NCI-H187 (cell line): Measurements from ENCODE around the gene SPECC1.

Experiments
- DNase-seq, 2 experiments: peaks; one replicate each; lab custom pipeline; 2025; lab: John Stamatoyannopoulos, UW

SPECC1 gene

DNA sequence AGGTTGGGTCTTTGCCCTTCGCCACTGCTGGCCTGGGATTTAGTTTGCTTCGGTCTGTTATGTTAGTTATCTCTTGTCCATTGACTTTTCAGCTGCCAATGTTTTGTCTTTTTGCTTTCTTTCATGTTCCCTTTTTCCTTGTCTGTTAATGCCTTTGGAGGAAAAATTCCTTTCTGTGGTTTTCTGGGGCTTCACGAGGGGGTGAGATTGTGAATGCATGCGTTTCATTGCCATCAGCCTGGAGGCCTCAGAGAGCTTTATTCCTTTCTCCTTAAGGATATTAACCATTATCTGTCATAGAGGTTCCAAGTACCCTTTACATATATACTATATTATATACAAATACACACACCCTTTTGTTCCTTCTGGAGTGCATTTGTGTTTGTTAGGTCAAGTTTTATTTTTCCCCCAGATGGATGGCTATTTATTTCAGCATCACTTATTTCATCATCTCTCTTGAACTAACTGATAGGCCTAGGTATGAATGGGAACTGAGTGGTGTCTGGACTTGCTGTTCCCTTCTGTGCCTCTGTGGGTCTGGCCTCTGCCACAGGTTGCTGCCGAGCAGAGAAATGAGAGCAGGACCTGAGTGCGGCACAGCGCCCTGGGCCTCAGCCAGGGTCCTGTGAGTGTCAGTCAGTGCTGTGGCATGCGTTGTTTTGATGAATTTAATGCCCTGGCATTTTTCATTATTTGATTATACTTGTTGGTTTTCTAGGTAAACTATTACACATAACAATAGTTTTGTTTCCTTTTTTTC is 264.8 kb downstream of the SPECC1 start:
- DNase-seq, result no peak

DNA sequence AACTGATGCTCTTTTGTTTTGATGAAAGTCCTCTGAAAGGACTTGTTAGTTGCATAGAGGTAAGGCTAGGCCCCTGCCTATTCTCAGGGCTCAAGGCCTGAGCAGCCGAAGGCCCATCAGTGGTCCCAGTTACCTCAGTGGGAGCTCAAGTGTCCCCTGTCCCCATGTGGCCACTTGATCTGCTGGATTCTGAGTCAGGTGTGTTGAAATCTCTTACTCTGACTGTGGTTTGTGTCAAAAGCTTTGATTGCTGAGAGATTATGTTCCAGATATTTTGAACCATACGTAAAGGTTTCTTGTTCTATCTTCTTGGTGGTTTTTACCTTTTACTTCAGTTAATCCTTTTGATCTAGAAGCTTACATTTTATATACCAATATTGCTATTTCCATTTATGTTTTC is 266.5 kb downstream of the SPECC1 start:
- no peak for DNase-seq

DNA sequence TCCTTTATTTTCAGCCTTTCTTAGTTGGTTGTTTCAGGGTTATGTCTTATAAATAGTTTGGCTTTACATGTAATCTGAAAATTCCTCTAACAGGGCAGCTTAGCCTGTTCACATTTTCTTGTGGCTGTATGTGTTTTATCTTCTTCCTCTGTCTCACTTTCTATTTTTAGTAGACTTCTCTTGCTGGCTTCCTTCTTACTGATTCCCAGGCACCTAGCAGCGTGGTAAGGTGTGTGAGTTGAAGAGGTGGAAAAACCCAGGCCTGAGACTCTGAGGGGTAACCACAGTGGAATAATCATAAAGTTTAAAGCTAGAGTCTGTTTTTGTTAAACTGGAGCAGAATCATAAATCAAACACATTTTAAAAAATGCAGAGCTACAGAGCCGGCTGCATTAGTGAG is 267.3 kb downstream of the SPECC1 start:
- no peak for DNase-seq

DNA sequence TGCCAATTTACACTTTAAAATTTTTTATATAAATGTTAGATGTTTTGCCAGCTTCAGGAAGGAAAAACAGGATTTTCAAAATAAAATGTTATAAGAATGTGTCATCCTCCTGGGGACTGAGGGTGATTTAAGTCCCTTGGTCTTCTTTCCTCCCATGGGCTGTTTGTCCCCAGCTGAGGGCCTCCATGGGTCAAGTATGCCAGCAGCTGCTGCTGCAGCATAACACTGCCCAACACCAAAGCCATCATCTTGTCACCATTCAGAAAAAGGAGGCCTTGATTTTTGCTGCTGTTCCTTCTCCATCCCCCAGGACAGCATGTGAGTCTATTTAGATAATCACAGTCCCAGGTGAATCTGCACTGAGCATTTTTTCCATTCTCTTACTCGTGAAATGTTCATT is 269.6 kb downstream of the SPECC1 start:
- DNase-seq, result no peak

DNA sequence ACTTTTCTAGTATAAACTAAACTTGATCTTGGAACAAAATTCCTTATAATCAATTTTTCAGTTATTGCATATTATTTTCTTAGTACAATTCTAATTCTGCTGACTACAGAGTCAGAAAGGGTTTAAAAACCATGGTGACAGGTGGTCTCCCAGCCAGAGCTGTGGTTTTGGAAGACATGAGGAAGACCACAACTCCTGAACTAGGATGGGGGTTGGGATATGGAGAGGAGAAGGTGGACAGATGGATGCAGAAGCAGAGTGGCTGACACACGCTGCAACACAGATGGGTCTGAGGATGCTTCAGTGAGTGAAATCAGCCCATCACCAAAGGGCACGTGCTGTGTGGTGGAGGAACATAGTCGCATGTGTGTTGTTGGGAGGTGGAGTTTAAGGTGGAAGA is 270.5 kb downstream of the SPECC1 start:
- no peak for DNase-seq

DNA sequence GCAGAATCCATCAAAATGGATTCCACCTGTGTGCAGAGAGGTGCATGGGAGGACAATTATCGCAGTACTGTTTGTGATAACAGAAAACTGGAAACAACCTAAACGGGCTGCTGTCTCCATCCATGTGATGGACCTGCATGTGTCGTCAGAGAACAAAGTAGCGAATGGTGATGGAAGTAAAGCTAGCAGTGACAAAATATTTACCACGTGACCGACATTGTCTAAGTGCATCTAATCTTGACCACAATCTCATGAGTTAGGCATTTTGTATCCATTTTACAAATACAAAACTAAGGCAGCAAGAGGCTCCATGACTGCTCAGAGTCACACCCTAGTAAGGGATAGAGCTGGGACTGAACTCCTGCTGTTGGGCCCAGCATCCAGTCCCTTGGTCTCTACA is 270.9 kb downstream of the SPECC1 start:
- no peak for DNase-seq

DNA sequence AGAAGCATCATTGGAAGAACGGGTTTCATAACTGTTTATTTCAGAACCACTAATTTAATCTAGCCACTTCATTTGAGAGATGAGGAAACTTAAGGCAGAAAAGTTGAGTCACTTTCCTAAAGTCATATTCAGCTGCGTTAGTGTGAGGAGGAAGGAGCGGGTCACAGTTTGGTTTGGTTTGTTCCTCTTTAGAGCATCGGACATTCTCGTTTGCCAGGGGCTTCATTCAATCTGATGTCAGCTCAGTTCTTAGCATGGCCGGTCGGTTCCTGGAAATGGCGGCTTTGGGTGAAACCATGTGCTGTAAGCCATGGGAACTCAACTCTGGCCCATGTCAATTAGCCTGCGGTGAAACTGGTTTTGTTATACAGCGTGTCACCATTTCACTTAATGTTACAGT is 271.7 kb downstream of the SPECC1 start:
- no peak for DNase-seq

DNA sequence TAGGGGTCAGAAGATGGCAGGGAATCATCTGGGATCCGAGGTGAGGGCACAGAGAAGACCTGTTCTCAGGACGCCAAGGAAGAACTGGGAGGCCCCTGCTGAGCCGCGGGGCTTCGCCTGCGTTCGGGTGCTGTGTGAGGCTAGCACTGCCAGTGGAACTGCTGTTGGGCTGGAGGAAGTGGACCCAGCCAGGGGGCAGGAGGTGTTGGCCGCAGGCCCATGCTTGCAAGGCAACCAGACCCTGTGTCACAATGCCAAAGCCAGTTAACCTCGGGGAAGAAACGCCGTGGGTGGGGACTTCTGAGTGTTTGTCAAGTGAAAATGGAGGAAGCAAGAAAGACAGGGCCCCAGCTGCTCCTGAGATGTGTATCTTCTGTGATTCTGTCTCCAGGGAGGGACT is 272.7 kb downstream of the SPECC1 start:
- DNase-seq, result no peak

DNA sequence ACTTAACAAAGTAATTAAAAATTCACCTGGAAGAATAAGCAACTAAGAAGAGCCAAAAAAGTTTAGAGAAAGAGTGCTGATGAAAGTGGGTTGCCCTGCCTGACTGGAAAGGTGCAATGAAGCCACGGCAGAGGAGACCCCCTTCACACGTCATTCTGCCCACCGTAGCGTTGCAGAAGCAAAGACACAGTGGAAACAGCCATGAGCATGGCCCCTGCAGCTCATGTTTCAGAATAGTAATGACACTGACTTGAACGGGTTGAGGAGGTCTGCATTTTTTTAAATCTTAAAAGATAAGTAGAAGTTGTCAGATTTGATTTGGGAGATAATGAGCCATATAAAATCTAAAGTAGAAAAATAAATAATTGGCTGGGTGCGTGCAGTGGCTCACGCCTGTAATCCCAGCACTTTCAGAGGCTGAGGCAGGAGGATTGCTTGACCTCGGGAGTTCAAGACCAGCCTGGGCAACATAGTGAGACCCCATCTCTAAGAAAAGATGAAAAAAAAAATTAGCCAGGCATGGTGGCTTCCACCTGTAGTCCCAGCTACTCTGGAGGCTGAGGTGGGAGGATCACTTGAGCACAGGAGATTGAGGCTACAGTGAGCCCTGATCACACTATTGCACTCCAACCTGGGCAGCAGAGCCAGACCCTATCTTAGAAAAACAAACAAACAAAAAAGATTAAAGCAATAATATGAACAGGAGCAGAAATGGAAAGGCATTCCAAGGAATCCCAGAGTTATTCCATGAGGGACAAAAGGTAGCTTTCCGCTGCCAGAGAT is 273.6 kb downstream of the SPECC1 start:
- DNase-seq, result no peak

DNA sequence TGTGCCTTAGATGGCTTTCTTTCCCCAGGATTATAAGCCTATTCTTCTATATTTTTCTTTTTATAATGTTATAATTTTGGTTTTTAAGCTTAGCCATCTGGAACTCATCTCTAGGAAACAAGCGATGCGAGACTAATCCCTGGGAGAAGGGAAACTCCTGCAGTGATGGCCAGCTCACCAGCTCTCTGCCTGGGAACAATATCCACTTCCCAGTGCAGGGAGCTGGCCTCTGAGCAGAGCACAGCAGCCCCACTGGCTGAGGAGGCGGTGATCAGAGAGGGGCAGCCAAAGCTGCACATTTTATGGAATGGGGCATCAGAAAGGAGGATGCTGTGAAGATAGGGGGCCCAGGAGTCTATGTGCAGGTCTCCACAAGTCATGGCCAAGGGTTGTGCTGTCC is 274.9 kb downstream of the SPECC1 start:
- no peak for DNase-seq

DNA sequence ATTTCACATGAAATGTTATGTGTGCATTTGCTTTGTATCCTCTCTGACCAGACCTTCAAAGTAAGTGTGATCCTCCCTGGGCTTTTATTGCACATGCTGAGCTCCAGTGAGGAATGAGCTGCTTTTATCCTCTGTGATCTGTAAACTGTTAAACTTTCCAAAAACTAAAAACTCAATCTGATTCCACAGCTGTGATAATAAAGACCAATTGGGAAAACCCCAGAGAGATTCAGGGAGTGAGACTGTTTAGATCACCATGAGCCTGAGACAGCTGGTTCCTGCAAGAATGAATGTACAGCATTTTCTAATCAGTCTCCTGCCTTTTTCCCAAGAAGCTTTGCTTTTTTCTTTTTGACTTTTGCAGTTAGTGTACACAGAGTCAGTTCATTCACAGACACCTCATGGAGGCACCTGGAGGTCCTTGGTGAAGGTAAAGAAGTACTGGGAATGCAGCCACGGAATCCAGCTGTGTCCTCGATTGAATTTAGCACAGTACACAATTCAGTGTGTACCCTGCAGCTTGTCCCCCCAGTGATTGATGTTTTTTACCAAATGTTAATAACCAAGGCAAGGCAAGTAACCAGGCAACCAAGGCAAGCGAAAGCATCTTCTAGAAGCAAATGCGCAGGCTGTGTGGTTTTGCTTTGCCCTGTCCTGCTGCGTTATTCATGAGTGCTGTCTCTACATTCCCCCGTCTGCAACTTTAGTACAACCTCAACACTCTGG is 275.6 kb downstream of the SPECC1 start:
- no peak for DNase-seq

DNA sequence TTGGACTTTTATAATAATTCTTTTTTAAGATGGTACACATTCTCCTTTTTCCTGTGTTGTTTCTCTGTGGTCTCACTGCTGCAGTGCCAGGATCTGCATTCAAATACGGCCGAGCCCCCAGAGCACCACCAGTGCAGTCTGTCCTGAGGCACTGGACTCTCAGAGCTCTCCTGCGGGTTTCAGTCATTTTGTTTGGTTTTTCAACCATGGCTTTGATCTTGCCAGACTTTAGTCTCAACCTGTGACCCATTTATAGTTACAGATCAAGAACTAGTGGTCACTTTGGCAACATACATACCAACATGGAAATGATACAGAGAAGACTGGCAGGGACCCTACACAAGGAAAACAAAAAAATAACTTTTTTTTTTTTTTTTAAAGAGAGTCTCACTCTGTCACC is 280.8 kb downstream of the SPECC1 start:
- DNase-seq, result no peak

DNA sequence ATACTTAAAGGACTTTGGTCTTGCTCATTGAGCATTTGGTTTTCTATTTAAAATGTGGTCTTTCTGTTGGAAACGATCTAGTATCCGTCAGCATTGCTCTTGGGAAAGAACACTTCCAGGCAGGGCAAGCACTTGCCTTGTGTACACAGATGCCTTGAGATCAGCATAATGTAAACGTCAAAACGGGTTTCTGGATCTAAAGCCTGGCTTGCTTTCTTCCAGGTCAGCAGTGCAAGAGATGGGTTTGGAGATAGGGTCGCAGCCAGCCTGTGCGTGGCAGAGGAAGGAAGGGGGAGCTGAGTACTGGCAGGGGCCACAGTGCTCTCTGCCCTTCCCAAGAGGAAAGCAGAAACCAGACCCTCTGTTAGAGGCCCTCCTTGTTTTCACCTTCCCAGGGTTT is 282.7 kb downstream of the SPECC1 start:
- no peak for DNase-seq

DNA sequence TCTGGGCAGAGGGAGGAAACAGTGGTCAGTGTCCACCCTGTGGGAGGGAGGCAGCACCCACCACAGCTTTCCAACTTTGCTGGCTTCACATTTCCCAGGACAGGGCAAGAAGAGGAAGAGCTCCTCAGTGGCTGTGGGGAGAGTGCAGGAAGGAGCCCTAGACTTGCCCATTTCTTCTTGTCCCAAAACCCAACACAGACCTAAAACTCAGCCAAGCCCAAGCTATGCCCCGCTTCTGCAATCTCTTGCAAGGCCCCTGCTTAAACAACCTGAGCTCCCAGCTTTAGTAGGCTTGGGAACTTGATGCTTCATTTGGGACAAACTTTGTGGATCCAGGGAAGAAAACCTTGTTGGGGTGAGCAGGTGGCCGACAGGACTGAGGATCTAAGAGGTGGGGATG is 284.3 kb downstream of the SPECC1 start:
- DNase-seq, result no peak

DNA sequence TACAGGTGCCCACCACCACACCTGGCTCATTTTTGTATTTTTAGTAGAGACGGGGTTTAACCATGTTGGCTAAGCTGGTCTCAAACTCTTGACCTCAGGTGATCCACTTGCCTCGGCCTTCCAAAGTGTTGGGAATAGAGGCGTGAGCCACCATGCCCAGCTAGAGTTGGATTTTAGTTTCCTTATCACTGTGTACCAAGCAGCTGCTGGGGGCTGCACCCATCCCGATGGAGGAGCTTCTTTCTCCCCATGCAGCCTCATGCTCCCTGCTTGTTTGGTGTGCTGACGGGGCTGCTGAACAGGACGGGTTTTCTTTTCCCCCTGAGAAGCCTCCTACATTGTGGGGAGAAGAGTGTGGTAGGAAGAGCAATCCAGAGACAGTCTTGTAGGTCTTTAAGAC is 285.0 kb downstream of the SPECC1 start:
- DNase-seq, result no peak

DNA sequence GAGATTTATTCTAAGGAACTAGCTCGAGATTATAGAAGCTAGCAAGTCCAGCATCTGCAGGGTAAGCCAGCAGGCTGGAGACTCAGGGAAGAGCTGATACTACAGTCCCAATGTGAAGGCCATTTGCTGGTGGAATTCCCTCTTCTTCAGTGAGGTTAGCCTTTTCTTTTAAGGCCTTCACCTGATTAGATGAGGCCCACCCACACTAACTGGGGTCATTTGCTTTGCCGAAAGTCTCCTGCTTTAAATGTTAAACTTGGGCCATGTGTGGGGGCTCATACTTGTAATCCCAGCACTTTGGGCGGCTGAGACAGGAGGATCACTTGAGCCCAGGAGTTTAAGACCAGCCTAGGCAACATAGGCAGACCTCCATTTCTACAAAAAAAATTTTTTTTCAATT is 289.9 kb downstream of the SPECC1 start:
- no peak for DNase-seq

DNA sequence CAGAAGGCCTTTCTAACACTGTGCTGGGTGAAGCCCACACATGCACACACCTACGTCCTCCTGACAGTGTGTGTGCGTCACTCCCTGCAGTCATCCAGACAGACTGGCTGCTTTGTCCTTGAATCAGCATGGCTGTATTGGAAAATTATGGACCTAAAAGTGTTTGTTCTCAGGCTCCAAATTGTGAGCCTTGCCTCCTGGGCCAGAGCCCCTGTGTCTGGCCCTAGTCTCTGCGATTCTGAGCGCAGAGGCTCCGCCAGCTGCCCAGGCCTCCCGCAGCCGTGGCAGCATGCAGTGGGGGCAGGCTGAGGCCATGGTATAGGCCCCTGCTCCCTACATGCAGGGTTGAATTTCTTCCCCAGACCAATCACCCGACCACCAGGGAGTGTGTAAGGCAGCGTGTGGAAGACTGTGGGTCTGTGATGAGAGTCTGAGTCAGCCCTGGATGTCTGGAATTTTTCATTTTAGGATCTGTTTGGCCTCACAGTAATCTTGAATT is 291.3 kb downstream of the SPECC1 start:
- DNase-seq, result no peak

DNA sequence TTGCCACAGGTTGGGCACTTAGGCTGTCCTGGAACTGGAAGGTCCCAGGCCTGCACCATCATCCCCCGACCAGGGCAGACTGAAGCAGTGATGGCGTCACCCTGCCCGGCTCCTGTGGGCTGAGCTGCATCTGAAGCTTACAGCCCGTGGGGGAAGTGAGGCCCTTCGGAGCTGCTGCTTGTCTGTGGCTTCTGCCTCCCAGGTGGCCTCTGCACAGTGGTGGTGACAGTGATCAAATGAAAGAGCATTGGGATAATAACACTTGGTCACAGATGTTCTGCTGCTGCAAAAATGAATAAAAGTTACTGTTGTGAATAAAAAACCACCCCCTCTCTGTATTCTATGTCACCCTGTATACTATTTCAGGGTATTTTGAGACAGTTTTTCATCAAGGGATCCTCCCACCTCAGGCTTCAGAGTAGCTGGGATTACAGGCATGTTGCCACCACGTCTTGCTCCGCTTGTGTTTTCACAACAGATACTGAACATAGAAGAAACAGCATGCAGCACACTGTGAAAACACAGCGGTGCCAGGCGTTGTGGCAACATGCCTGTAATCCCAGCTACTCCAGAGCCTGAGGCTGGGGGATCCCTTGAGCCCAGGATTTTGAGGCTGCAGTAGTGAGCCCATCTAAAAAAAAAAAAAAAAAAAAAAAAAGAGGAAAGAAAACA is 293.2 kb downstream of the SPECC1 start:
- DNase-seq, result no peak

DNA sequence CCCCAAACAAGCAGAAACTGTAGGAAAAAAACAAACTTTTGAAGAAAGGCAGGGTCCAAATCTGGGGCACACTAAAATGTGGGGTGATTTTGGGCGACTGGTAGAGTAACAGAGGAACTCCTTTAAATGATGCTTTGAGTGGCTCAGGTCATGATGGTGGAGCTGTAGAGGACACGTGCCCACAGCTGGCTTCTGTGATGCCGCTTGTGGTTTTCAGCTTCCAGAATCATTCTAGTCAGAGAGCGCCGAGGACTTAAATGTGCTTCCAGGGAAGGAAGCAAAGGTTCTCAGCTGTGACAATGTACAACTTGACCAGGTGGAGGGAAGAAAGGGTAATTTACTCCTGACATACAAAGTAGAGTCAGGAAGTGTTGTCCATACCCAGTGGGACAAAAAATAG is 295.8 kb downstream of the SPECC1 start:
- DNase-seq, result no peak

DNA sequence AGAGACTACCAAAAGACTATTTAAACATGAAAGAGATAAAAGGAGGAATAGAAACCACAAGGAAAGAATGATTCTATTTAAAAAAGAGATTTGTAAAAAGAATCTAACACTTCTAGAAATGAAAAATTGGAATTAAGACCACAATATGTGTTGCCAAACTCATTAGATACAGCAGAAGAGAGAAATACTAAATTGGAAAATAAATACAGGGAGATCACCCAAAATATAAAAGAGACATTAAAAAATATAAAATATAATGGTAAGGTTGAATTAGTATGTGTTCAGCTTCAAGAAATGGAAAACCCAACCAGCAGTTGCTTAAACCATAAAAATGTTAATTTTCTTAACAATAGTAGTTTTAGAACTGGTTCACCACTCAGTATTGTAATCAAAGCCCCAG is 297.8 kb downstream of the SPECC1 start:
- DNase-seq, result no peak

DNA sequence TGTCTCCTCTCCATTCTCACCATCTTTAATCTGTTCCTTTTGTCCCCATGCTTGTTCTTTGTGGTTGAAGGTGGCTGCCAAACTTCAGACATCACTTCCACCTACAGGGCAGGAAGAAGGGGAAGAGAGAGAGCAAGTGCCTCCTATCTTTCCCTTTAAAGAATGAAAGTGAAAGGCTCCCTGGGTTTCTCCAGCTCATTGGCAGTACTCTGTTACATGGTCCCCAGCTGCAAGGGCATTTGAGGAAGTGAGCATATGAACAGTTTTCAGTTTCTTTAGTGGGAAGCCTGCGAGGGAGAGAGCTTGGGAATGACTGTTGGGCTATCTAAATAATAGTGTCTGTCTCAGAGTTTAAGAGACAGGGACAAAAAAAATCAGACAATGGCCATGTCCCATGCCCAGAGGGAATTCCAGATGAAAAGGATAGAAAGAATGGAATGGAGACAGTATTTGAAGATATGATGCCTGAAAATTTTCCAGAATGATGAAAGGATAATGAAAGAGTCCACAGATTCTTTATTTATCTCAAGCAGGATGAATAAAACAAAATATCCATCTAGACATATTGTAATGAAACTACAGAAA is 298.3 kb downstream of the SPECC1 start:
- DNase-seq, result no peak

DNA sequence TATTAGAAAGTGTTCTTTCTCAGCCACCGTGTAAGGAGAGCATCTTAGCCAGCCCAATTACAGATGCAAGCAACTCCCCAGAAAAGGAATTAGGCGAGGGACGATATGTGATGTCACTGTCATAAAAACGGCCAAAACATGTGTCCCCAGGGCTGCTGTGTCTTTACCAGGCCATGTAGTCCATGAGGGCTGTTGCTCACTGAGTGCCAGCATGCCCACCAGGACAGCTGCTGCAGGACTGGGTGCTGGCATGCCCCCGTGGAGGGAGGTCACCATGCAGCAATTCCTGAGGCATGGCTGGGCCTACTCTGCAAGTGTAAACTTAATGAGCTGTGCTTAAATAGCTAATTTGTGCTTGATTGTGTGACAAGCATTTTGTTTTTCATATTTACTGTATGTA is 301.3 kb downstream of the SPECC1 start:
- DNase-seq, result no peak
